SKM-1 (cell line): ENCODE measurements around the gene PPP2R3A.

Experiments
- DNase-seq: peaks from one replicate; lab custom pipeline; 2025; ENCODE audit not compliant: unreplicated experiment; lab: John Stamatoyannopoulos, UW

Gene PPP2R3A

DNA sequence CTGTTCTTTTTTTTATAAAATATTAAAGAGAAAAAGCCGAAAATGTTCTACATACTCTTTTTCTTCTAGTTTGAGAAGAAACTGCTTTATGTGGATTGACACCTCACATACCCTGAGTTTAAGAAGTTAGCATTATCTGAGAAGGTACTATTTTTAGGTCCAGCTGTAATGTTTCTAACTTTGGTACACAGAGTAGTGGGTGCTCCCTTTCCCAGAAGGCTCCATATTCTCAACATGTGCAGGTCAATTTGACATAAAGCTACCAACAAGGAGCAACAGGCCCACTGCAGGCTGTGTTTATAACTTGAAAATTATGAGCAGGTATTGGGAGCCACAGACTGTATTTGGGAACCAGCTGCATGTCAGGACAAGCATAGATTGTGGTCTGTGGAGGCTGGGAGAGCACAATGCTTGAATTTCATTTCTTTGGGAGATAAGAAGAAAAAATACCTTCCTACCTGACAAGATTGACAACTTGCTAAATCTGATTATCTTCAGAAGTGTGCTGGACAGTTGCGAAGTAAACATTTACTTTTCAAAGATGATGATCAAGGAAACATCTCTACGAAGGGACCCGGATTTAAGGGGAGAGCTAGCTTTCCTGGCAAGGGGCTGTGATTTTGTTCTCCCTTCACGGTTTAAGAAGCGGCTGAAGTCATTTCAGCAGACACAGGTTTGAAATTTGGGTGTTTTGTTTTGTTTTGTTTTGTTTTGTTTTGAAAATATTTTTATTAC is 57.2 kb downstream of the PPP2R3A start:
- DNase-seq = no peak

- no peak for DNase-seq
Measured at GRCh38 chr3:136023264-136023978, 57.9 kb downstream of the PPP2R3A start.

GRCh38 chr3:136036306-136036705 is 70.8 kb downstream of the PPP2R3A start:
- no peak for DNase-seq

DNA sequence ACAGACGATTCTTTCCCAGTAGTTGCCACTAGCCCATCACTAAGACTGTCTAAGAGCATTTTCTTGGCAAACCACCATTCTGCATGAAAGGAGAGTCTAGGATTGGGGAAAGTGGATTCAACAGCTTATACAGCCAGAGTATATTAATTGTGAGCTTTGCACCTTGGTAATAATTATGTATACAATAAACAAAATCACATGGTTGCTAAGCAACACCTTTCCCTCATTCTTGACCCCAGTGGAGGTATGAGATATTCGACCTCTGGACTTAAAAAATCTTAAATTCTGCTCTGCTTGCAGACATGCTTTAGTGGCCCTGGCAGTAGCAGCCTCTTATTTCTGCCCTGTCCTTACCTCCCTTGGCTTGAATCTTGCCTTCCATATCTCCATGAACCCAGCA is 73.1 kb downstream of the PPP2R3A start:
- DNase-seq = no peak

GRCh38 chr3:136042608-136043221 is 77.2 kb downstream of the PPP2R3A start:
- peak; percentile 25 for DNase-seq

GRCh38 chr3:136044980-136045745 is 79.6 kb downstream of the PPP2R3A start:
- no peak for DNase-seq

DNA sequence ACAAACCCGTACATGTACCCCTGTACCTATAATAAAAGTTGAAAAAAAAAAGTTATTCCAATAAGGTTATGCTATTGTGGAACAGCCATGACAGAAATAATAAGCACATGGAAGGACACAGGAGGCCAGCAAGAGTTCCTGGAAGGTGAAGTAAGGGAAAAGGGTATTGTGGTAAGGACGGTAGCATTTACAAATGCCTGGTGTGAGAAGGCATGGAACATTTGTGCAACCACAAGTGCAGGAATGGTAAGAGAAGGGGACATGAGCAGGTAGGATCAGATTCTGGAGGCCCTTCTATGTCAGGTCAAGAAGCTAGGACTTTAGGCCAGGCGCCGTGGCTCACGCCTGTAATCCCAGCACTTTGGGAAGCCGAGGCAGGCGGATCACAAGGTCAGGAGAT is 82.5 kb downstream of the PPP2R3A start:
- DNase-seq = no peak

DNA sequence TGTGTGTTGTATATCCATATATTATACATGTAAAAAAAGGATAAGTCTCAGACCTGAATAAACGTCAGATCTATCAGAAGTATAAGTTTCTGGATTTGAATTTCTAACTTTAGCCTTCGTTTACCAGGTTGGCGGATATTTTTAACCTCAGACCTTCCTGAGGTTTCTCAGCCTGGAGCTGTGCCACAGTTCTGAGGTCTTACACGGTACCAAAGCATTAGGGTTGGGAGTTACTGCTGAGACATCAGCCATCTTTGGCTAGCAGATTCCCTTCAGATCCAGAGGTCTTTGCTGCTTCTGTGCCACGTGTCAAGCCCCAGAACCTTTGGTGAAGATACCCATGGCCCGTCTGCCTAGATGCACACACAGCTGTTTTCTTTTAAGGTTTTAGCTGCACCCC is 84.7 kb downstream of the PPP2R3A start:
- no peak for DNase-seq

DNA sequence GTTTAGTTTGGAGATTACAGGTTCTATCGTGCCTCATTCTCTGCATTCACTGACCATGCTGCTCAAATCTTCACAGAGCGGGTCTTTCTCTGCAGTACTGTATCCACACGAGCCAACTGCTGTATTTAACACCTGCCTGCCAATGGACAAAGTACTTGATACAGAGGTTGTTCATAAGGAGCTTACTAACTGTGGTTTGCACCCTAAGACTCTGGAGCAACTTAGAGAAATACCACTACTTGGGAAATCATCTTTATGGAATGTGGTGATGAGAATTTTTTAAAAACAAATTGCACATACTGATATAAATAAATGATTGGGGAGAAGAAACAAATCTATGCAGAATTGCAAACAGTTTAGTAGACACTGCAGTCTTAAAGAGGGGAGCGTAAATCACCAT is 90.0 kb downstream of the PPP2R3A start:
- DNase-seq = no peak

- DNase-seq = no peak
Measured at GRCh38 chr3:136067211-136067610, 101.7 kb downstream of the PPP2R3A start.

DNA sequence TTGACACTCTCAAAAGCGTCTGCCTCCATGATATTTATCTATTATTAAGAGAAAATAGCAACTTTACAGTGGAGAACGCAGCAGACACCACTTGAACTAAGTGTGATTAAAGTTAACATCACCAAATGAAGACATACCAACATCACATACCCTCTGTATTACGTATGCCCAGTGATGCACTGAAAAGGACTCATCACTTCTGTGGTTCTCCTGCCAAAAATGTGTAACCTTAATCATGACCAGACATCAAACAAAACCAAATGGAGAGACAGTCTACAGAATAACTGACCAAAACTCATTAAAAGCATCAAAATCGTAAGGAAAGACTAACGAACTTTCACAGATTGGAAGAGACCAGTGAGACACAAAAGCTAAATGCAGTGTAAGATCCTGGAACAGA is 103.2 kb downstream of the PPP2R3A start:
- DNase-seq = no peak

DNA sequence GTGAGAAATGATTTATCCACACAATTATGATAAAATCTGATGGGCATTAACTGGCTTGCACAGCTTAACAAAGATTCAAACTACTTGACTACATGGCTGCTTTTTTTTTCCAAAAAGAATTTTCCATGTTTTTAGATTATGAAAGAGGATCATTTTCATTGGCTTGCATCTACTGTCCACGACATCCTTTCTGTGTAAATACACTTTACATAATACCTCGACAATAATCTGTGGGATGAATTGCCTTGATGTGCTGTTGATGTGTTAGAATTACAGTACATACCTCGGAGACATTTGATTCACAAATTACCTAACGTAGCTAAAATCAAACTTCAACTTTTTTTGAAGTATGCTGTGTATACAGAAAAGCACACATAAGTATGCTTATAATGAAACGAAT is 104.4 kb downstream of the PPP2R3A start:
- no peak for DNase-seq

GRCh38 chr3:136070334-136070733 is 104.8 kb downstream of the PPP2R3A start:
- no peak for DNase-seq

GRCh38 chr3:136070953-136071949 is 105.7 kb downstream of the PPP2R3A start:
- DNase-seq = no peak

DNA sequence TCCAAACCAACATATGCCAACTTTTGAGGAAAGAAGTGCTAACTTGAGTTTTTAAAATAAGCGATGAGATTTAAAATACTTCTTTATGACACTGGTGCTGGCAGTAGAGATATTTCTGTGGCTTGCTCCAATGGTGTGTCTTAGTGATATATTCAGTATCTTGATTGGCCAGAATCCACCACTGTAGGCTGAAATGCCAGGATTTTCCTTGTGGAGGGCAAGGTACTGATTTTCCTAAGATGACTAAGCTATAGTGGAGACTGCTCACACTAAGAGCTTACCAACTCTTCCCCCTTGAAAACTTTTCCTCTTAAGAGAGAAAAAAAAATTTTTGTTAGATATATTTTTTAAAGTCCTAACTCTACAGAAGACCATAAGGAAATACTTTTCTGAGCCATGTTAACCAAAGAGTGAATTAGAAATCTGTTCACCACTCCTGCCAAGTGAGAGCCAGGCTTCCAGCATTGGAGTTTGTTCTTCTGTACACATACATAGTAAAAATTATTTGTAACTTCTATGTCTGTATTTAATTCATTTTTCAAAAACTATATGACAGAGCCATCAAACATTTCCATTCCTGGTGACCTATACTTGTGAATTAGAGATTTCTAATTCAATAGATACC is 109.1 kb downstream of the PPP2R3A start:
- DNase-seq = no peak

DNA sequence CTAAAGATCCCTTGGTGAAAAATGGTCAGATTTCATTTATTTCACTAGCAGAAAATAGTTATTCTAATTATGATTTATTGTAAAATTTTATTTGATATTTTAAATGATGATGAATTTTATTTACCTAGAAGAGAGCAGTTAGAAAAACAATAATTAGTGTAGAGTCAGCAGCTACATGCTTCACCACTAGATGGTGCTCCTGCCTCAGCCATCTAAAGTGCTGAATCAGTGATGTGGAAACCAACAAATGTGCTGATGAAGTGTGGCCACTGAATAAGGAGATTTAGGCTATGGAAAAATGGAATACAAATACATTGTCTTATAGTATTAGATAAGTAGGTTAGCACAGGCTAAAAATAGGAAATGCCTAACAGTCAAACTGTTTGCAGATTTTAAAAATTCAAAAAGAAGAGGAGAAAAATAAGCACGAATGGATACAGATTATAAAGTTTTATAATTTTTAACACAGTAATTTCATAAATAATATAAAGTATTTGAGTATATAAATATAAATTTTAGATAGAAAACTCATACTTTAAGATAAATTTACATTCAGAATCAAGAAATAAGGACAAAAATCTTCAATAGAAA is 109.8 kb downstream of the PPP2R3A start:
- peak; percentile 79 for DNase-seq

- DNase-seq = peak; percentile 66
Measured at GRCh38 chr3:136075811-136076210, 110.3 kb downstream of the PPP2R3A start.

DNA sequence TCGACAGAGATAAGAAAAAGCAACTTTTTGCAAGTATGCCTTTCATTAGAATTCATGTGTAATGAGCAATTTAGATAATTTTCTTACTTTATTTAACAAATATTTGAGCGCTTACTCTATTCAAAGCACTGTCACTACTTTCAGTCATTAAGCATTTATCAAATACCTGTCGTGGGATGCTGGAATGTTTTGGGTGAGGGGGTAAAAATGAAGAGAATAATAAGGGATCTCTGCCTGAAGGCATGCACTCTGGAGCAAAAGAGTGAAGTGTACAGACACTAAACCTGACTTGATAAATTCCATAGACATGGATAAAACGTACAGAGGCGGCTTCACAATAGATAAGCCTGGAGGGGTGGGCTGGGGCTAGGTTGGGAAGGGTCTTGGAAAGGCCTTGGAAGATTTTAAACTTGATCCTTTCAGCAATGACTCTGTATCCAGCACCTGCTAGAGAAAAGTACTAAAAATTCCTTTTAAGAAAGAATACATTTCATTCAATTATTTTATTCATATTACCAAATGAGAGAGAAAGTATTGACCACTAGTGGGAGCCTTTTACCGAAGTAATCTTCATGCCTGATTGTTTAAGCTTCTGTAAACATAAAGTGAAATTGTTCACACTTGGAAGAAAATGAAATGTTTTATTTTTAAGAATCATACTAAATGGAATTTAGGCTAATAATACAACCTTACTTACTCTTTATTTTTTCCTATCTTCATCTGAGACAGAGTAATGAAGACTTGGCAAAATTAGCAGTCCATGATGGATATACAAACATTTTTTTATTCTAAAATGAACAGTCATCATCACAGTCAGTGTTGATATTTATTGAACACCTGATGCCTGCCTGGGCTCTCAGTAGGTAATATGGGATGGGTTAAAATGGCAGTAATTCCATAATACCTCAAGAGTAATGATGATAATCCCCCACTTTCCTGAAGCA is 113.2 kb downstream of the PPP2R3A start:
- no peak for DNase-seq
